Kidney (tissue), 14 donors: ENCODE results near the gene HNF1A. TPM values are rescaled to one million over a fixed set of nuclear protein-coding genes. Genes with fewer than 3 reads are reported as not detected.

ENCODE experiments used
- DNase-seq, 5 donors: peaks; one replicate each; pipeline ENCODE4 v3.0.0-alpha.2; 2013 to 2020
- FAIRE-seq: peaks from 2 replicates; lab custom pipeline; 2012; peaks lifted over from hg19 to GRCh38; lab: Jason Lieb, UNC
- H3K27ac ChIP-seq, 2 donors: one replicate each; pipeline ENCODE4 v1.7.0; 2013; ENCODE audit warnings: low read depth in 2 of 2, low read length in 2 of 2, inconsistent platforms in 1 of 2
- H3K27me3 ChIP-seq: one replicate; pipeline ENCODE4 v1.7.1; 2013; ENCODE audit warnings: low read length, inconsistent platforms; ENCODE audit not compliant: control insufficient read depth, insufficient read depth
- H3K36me3 ChIP-seq, 3 donors: one replicate each; pipeline versions ENCODE4 v1.7.0 to v1.7.1; 2013; ENCODE audit warnings: low read length in 3 of 3, control low read depth in 1 of 3, inconsistent platforms in 1 of 3; ENCODE audit not compliant: insufficient read depth in 3 of 3, control insufficient read depth in 2 of 3
- H3K4me1 ChIP-seq, 3 donors: one replicate each; pipeline versions ENCODE4 v1.7.0 to v1.7.1; 2013; ENCODE audit warnings: low read length in 3 of 3, inconsistent platforms in 1 of 3, low read depth in 1 of 3; ENCODE audit not compliant: control insufficient read depth in 2 of 3, insufficient read depth in 2 of 3
- H3K4me3 ChIP-seq, 3 donors: one replicate each; pipeline versions ENCODE4 v1.7.0 to v1.8.1; 2013; ENCODE audit warnings: low read length in 3 of 3, control low read depth in 1 of 3, inconsistent platforms in 1 of 3
- H3K9ac ChIP-seq, 3 donors: one replicate each; pipeline versions ENCODE4 v1.7.0 to v1.7.1; 2013; ENCODE audit warnings: low read length in 3 of 3, control low read depth in 1 of 3, inconsistent platforms in 1 of 3
- H3K9me3 ChIP-seq, 3 donors: one replicate each; pipeline versions ENCODE4 v1.7.0 to v1.7.1; 2013; ENCODE audit warnings: low read length in 3 of 3, control low read depth in 1 of 3, inconsistent platforms in 1 of 3; ENCODE audit not compliant: control insufficient read depth in 2 of 3, insufficient read depth in 1 of 3
- intact Hi-C: fragments of 100-400 bp; cut with DNase I; formaldehyde crosslinking; loops from one replicate; pipeline ENCODE4 v1.11.1; 2022
- polyA plus RNA-seq: library from polyadenylated mRNA; stranded (reverse); fragments of 350-450 nt; fragmentation: Illumina TruSeq; extraction: RNeasy Lipid Tissue Mini Kit (QIAGEN cat#74804); gene quantifications from one replicate; pipeline ENCODE4 v1.2.3, GENCODE V29; 2014; ENCODE audit warnings: low read depth, low replicate concordance; ENCODE audit not compliant: insufficient read depth
- total RNA-seq: library from RNA; stranded (reverse); fragmentation: NEBNext Ultra II Directional; extraction: Animal tissue kit (Norgen Biotek cat#: 25700); gene quantifications from one replicate; pipeline ENCODE4 v1.2.1, GENCODE V29; 2021
- TF ChIP-seq, protein P1 (sequence below): IDR thresholded peaks from 3 replicates; pipeline ENCODE4 v1.5.1; 2012; ENCODE audit warnings: mild to moderate bottlenecking, moderate library complexity, borderline replicate concordance; ENCODE audit not compliant: insufficient read depth; ENCODE audit errors: extremely low read depth
- donor health status: control.
- donor health status: control.
- donor health status: control.
- donor health status: control.
- donor health status: control.
- donor health status: DM: yes; HTN: yes; CAD: no.
- donor health status: Normal renal cell carcinoma (clear cell type).

The HNF1A gene
- total and polyA plus RNA-seq, 2 donors from 2014 or later: 6.7 to 32.4 TPM

DNA sequence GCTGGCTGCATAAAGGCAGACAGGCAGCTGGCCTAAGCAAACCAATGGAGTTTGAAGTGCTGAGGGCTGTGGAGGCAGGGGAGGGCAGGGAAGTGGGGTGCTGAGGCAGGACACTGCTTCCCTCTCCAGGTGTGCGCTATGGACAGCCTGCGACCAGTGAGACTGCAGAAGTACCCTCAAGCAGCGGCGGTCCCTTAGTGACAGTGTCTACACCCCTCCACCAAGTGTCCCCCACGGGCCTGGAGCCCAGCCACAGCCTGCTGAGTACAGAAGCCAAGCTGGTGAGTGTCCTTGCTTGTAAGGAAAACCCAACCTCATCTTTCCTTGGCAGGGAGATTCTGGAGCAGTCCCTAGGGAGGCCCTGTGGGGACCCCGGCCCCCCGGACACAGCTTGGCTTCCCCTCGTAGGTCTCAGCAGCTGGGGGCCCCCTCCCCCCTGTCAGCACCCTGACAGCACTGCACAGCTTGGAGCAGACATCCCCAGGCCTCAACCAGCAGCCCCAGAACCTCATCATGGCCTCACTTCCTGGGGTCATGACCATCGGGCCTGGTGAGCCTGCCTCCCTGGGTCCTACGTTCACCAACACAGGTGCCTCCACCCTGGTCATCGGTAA lies 17.9 kb downstream of the HNF1A start:
- Histone ChIP-seq H3K4me3 (no peak overlapping the region), H3K36me3 (peaks cover 2 to 44% (median 19%) of the 10 kb centered on the region in 3 donors), H3K9ac (no peak overlapping the region), H3K9me3 (no peaks in the 10 kb centered on the region), H3K27me3 (no peaks in the 10 kb centered on the region), H3K27ac (no peak overlapping the region), H3K4me1 (peaks cover 0 to 5% (median 0%) of the 10 kb centered on the region in 3 donors)
- TF ChIP-seq, protein P1, sequence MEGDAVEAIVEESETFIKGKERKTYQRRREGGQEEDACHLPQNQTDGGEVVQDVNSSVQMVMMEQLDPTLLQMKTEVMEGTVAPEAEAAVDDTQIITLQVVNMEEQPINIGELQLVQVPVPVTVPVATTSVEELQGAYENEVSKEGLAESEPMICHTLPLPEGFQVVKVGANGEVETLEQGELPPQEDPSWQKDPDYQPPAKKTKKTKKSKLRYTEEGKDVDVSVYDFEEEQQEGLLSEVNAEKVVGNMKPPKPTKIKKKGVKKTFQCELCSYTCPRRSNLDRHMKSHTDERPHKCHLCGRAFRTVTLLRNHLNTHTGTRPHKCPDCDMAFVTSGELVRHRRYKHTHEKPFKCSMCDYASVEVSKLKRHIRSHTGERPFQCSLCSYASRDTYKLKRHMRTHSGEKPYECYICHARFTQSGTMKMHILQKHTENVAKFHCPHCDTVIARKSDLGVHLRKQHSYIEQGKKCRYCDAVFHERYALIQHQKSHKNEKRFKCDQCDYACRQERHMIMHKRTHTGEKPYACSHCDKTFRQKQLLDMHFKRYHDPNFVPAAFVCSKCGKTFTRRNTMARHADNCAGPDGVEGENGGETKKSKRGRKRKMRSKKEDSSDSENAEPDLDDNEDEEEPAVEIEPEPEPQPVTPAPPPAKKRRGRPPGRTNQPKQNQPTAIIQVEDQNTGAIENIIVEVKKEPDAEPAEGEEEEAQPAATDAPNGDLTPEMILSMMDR: no peak
- intact Hi-C loops: no loop called here
- DNase-seq (no peak), FAIRE-seq (no peak)

GRCh38 chr12:120997448-120997847 lies 19.1 kb downstream of the HNF1A start:
- Histone ChIP-seq H3K9me3 (no peaks in the 10 kb centered on the region), H3K36me3 (peaks cover 2 to 50% (median 19%) of the 10 kb centered on the region in 3 donors), H3K4me1 (peaks cover 0 to 6% (median 5%) of the 10 kb centered on the region in 3 donors), H3K27me3 (no peaks in the 10 kb centered on the region), H3K9ac (no peak overlapping the region), H3K27ac (no peak overlapping the region), H3K4me3 (no peak overlapping the region)
- intact Hi-C loops: no loop called here
- TF ChIP-seq, protein P1: no peak
- no peak for DNase-seq
- FAIRE-seq: no peak

- Histone ChIP-seq H3K27ac (no peak overlapping the region), H3K9ac (no peak overlapping the region), H3K4me1 (peaks cover 0 to 6% (median 5%) of the 10 kb centered on the region in 3 donors), H3K36me3 (peaks cover 2 to 50% (median 19%) of the 10 kb centered on the region in 3 donors), H3K27me3 (no peaks in the 10 kb centered on the region), H3K9me3 (no peaks in the 10 kb centered on the region), H3K4me3 (no peak overlapping the region)
- intact Hi-C loops: no loop called here
- TF ChIP-seq, protein P1: no peak
- no peak for DNase-seq
- FAIRE-seq: no peak
Measured at GRCh38 chr12:120998435-120998834, 20.1 kb downstream of the HNF1A start.
